ENCODE results near the gene FSCN2. TPM values are rescaled to one million over a fixed set of nuclear protein-coding genes. Genes with fewer than 3 reads are reported as not detected.

The FSCN2 gene, protein sequence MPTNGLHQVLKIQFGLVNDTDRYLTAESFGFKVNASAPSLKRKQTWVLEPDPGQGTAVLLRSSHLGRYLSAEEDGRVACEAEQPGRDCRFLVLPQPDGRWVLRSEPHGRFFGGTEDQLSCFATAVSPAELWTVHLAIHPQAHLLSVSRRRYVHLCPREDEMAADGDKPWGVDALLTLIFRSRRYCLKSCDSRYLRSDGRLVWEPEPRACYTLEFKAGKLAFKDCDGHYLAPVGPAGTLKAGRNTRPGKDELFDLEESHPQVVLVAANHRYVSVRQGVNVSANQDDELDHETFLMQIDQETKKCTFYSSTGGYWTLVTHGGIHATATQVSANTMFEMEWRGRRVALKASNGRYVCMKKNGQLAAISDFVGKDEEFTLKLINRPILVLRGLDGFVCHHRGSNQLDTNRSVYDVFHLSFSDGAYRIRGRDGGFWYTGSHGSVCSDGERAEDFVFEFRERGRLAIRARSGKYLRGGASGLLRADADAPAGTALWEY
- total RNA-seq (2014; rRNA removed; shearing (Covaris generic); ENCODE audit: low replicate concordance) = 0.63 and 1.2 TPM in 2 replicates

DNA sequence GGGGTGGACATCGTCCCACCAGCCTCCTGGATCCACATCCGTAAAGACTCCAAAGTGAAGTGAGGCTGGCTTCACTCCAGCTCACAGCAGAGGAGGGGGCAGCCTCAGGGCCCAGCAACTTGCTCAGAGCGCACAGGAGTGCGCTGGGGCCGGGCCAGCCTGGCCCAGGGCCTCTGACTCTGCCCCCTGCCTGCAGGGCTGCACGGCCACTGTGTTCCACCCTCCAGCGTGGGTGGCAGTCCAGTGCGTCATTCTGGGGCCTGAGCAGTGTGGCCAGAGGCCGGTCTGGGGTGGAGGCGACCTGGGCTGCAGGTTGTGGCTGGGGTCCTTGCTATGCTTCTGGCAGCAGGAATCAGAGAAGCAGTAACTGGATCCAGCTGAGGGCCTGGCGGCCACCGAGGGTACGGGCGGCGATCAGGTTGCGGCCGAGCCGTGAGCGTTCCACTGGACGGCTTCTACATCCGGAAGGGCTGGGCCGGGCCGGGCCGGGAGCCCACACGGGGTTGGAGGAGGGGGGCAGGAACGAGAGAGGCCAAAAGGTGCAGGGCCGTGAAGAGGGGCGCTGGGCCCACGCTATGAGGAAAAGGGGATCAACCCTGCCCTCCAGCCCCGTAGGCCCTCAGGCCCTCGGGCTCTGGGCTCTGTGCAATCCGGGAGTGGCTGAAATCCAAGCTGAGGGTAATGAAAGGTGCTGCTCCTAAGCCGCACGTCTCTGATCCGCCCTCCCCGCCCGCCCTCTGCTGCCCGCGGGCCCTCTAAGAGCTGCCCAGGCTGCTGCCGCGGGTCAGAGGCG is at the start of gene FSCN2:
Gene FSCN2 (plus strand): TSS at position 787 of the 793 bp plus-strand sequence. CDS start 155 bp downstream, outside the sequence.
- H3K27ac ChIP-seq (ENCODE audit: low read length) = no peak within 1 kb of the TSS
- no peak within 1 kb of the TSS for H3K9ac ChIP-seq (ENCODE audit: low read length)
- H3K4me2 ChIP-seq (ENCODE audit: low read depth, low read length, poor library complexity, severe bottlenecking) = no peak within 1 kb of the TSS
- no peaks in the 10 kb centered on the region for H3K4me1 ChIP-seq (ENCODE audit: low read length)
- no peak for DNase-seq
- no peaks in the 10 kb centered on the region for H3K27me3 ChIP-seq (ENCODE audit: low read length)
- H3K36me3 ChIP-seq (ENCODE audit: insufficient read depth, low read length) = no peaks in the 10 kb centered on the region
- no peak within 1 kb of the TSS for H2AFZ ChIP-seq (ENCODE audit: low read length)
- no peaks in the 10 kb centered on the region for H4K20me1 ChIP-seq (ENCODE audit: insufficient read depth, low read depth, low read length)
- H3K9me2 ChIP-seq (replicated peaks; ENCODE audit: insufficient read depth, low read length) = no peaks in the 10 kb centered on the region
- H3K4me3 ChIP-seq (ENCODE audit: low read length) = no peak within 1 kb of the TSS
- no peaks in the 10 kb centered on the region for H3K79me2 ChIP-seq (ENCODE audit: low read length)
- H3K9me3 ChIP-seq (ENCODE audit: low read length) = peaks cover 16% of the 10 kb centered on the region

DNA sequence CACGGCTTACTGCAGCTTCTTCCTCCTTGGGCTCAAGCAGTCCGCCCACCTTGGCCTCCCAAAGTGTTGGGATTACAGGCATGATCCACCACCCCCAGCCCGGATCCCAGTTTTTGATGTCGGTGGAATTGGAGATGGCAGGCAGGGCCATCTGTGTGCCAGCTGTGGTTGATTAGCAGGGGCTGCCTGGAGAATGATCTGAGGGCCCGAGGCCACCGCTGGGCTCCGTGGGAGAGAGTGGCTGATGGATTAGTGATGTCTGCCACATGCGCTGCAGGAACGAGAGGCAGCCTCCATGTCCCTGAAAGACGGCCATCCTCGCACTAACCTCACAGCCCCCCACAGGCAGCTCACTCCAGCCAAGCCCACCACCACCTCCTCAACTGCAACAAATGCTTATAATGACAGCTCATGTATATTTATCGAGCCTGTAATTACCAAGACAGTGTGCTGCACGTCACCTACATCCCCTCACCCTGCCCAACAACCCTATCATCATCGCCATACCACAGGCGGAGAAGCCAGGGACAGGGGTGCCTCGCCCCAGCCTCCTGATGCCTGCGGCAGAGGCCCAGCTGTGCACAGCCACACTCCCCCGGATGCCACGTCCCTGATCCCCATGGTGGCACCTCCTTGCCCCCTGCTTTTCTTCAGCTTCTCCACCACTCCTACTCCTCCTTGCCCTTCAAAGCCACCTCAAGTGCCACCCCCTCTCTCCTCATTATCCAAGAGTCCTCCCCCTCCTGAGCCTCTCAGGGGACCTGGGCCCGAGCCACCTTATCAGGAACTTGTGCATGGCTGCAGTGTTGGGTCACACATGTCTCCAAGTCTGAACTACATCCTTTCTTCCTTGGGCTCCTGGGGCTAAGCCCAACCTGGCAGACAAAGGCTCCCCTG is 48.8 kb upstream of the FSCN2 start:
- H3K4me2 ChIP-seq (ENCODE audit: low read depth, low read length, poor library complexity, severe bottlenecking) = no peak overlapping the region
- H3K27ac ChIP-seq (ENCODE audit: low read length) = no peak overlapping the region
- H3K27me3 ChIP-seq (ENCODE audit: low read length) = no peaks in the 10 kb centered on the region
- H3K9me2 ChIP-seq (replicated peaks; ENCODE audit: insufficient read depth, low read length) = no peaks in the 10 kb centered on the region
- DNase-seq = no peak
- no peak overlapping the region for H3K4me3 ChIP-seq (ENCODE audit: low read length)
- H3K36me3 ChIP-seq (ENCODE audit: insufficient read depth, low read length) = no peaks in the 10 kb centered on the region
- peaks cover 4% of the 10 kb centered on the region for H3K4me1 ChIP-seq (ENCODE audit: low read length)
- no peaks in the 10 kb centered on the region for H4K20me1 ChIP-seq (ENCODE audit: insufficient read depth, low read depth, low read length)
- H3K9ac ChIP-seq (ENCODE audit: low read length) = no peak overlapping the region
- no peak overlapping the region for H2AFZ ChIP-seq (ENCODE audit: low read length)
- no peaks in the 10 kb centered on the region for H3K79me2 ChIP-seq (ENCODE audit: low read length)
- H3K9me3 ChIP-seq (ENCODE audit: low read length) = no peaks in the 10 kb centered on the region

DNA sequence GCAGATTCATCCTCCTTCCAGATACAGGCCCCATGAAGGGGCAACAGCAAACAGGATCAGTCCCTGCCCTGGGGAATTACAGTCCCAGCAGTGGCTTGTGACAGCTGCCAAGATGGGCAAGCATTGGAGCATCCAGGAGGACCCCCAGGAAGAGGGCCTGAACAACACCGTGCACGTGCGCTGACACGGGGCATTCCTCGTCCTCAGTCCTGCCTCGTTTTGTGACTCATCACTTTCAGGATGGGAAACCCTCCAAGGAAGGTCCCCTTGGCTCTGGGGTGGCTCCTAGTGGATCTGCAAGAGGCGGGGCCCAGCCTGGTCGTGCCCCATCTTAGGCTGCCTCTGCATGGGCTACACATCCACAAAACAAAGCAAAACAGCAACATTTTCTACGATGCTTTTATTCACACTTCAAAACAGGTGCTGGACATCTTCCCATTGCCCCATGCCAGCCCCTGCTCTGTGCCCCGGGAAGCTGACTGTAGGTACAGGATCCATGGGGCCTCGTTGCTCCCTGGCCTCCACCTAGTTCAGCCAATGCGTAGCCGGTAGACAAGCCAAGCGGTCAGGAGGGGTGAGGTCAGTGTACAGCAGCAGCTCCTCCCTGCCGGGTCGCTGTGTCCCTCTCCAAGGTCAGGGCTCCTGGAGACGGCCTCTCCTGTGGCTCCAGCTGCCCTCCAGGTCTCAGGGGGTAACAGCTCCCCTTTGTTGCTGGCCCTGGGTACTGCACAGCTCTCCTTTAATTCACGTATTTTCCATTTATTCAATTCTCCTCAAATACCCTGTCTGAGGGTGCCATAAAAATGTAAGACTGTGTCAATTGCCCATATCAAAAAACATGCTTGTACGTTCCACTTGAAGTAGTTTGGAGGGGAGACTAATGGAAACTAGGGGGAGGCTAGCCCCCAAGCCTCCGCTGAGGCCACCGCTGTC is 47.8 kb upstream of the FSCN2 start:
- no peaks in the 10 kb centered on the region for H3K36me3 ChIP-seq (ENCODE audit: insufficient read depth, low read length)
- no peaks in the 10 kb centered on the region for H4K20me1 ChIP-seq (ENCODE audit: insufficient read depth, low read depth, low read length)
- no peaks in the 10 kb centered on the region for H3K9me2 ChIP-seq (replicated peaks; ENCODE audit: insufficient read depth, low read length)
- no peak overlapping the region for H3K4me3 ChIP-seq (ENCODE audit: low read length)
- no peak overlapping the region for H3K4me2 ChIP-seq (ENCODE audit: low read depth, low read length, poor library complexity, severe bottlenecking)
- H3K9me3 ChIP-seq (ENCODE audit: low read length) = no peaks in the 10 kb centered on the region
- H3K27me3 ChIP-seq (ENCODE audit: low read length) = no peaks in the 10 kb centered on the region
- no peak overlapping the region for H2AFZ ChIP-seq (ENCODE audit: low read length)
- H3K27ac ChIP-seq (ENCODE audit: low read length) = no peak overlapping the region
- H3K4me1 ChIP-seq (ENCODE audit: low read length) = peaks cover 9% of the 10 kb centered on the region
- no peaks in the 10 kb centered on the region for H3K79me2 ChIP-seq (ENCODE audit: low read length)
- DNase-seq = no peak
- no peak overlapping the region for H3K9ac ChIP-seq (ENCODE audit: low read length)

DNA sequence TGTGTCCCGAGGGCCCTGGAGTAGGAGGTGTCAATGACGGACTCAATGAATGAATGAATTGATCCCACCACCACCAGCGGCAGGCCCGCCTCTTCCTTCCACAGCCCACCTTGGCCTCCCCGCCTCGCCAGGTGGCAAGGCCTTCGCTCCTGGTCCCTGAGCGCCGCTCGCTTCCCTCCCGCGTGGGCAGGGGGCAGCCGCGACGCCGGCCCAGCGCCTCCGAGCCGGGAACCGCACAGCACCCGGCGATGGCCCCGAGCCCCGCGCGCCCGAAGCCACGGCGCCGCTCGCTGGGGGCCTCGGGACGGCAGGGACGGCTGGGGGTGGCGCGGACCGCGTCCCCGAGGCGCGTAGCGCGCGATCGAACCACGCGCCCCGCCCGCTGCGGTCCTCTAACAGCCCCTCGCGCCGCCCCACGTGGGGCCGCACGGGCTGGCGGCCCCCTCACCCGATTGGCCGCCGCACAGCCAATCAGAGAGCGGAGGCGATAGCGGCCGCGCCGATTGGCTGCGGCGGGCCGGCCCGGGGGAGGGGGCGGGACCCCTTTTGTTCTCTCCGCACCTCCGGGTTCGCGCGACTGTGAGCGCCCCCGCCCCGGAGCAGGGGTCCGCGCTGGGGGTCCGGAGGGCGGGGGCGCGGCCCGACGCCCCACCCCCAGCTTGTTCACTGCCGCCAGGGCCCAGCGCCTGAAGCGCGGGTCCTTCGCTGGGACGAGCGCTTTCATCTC is 46.9 kb upstream of the FSCN2 start:
- no peaks in the 10 kb centered on the region for H3K79me2 ChIP-seq (ENCODE audit: low read length)
- DNase-seq = no peak
- H2AFZ ChIP-seq (ENCODE audit: low read length) = no peak overlapping the region
- no peak overlapping the region for H3K9ac ChIP-seq (ENCODE audit: low read length)
- no peaks in the 10 kb centered on the region for H3K27me3 ChIP-seq (ENCODE audit: low read length)
- H3K36me3 ChIP-seq (ENCODE audit: insufficient read depth, low read length) = no peaks in the 10 kb centered on the region
- H4K20me1 ChIP-seq (ENCODE audit: insufficient read depth, low read depth, low read length) = no peaks in the 10 kb centered on the region
- H3K4me1 ChIP-seq (ENCODE audit: low read length) = peaks cover 9% of the 10 kb centered on the region
- H3K9me2 ChIP-seq (replicated peaks; ENCODE audit: insufficient read depth, low read length) = no peaks in the 10 kb centered on the region
- no peaks in the 10 kb centered on the region for H3K9me3 ChIP-seq (ENCODE audit: low read length)
- H3K4me2 ChIP-seq (ENCODE audit: low read depth, low read length, poor library complexity, severe bottlenecking) = no peak overlapping the region
- no peak overlapping the region for H3K4me3 ChIP-seq (ENCODE audit: low read length)
- H3K27ac ChIP-seq (ENCODE audit: low read length) = no peak overlapping the region

DNA sequence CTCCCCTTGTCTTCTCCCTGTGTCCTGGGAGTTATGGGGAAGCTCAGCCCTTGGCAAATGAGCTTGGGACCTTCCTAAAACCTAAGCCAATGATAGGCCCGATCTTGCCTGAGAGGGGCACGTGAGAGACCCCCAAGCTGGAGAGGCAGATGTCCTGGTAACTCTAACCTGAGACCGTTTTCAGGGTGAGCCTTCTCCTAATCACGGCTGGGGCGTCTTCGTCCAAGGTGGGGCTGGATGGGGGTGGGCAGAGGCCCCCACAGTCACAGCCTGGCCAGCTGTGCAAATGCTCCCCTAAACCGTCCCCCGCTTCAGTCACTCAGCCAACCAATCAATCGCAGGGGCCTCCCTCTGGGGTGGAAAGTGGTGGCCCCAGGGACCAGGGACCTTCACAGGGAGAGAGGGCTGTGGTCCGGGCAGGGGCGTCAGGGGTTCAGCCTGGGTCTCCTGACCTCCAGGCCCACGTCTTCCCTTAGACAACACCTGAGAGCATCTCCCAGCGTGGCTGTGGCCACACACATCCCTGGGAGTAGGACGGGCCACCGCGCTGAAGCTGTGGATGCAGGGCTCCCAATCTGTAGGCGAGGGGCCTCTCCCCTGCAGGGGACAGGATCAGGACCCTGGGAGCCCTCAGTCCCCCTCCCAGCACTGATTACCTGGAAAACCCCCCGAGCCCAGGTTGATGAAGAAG is 46.2 kb upstream of the FSCN2 start:
- H3K79me2 ChIP-seq (ENCODE audit: low read length) = no peaks in the 10 kb centered on the region
- H3K27me3 ChIP-seq (ENCODE audit: low read length) = no peaks in the 10 kb centered on the region
- H3K36me3 ChIP-seq (ENCODE audit: insufficient read depth, low read length) = no peaks in the 10 kb centered on the region
- H4K20me1 ChIP-seq (ENCODE audit: insufficient read depth, low read depth, low read length) = no peaks in the 10 kb centered on the region
- H3K4me3 ChIP-seq (ENCODE audit: low read length) = no peak overlapping the region
- no peak overlapping the region for H2AFZ ChIP-seq (ENCODE audit: low read length)
- H3K4me1 ChIP-seq (ENCODE audit: low read length) = peaks cover 9% of the 10 kb centered on the region
- no peaks in the 10 kb centered on the region for H3K9me3 ChIP-seq (ENCODE audit: low read length)
- no peak overlapping the region for H3K4me2 ChIP-seq (ENCODE audit: low read depth, low read length, poor library complexity, severe bottlenecking)
- no peaks in the 10 kb centered on the region for H3K9me2 ChIP-seq (replicated peaks; ENCODE audit: insufficient read depth, low read length)
- no peak for DNase-seq
- no peak overlapping the region for H3K27ac ChIP-seq (ENCODE audit: low read length)
- H3K9ac ChIP-seq (ENCODE audit: low read length) = no peak overlapping the region

DNA sequence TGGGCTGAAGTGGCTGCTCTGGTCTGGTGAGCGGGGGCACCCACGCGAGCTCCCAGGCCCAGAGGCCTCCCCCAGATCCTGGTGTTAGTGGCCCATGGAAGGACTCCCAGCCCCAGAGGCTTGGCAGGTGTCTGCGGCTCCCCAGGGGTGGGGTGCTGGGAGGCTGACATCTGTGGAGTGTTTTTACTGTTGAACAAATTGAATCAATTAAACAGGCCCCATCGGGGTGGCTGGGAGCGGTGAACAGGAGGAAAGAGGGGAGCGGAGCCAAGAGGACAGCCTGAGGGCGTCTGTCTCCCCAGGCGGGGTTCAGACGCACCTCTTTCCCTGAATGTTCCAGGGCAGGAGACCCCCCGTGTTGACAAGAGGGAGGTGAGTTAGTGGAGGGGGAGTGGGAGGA is 45.5 kb upstream of the FSCN2 start:
- H3K27ac ChIP-seq (ENCODE audit: low read length) = no peak overlapping the region
- no peak for DNase-seq
- no peaks in the 10 kb centered on the region for H4K20me1 ChIP-seq (ENCODE audit: insufficient read depth, low read depth, low read length)
- H3K36me3 ChIP-seq (ENCODE audit: insufficient read depth, low read length) = no peaks in the 10 kb centered on the region
- H3K4me3 ChIP-seq (ENCODE audit: low read length) = no peak overlapping the region
- no peaks in the 10 kb centered on the region for H3K9me2 ChIP-seq (replicated peaks; ENCODE audit: insufficient read depth, low read length)
- no peak overlapping the region for H3K4me2 ChIP-seq (ENCODE audit: low read depth, low read length, poor library complexity, severe bottlenecking)
- peaks cover 9% of the 10 kb centered on the region for H3K4me1 ChIP-seq (ENCODE audit: low read length)
- H3K9ac ChIP-seq (ENCODE audit: low read length) = no peak overlapping the region
- no peaks in the 10 kb centered on the region for H3K27me3 ChIP-seq (ENCODE audit: low read length)
- no peaks in the 10 kb centered on the region for H3K79me2 ChIP-seq (ENCODE audit: low read length)
- H3K9me3 ChIP-seq (ENCODE audit: low read length) = no peaks in the 10 kb centered on the region
- no peak overlapping the region for H2AFZ ChIP-seq (ENCODE audit: low read length)

Data from Karpas-422 (cell line).